GM12874 (cell line): ENCODE data around the gene UPK2.

ENCODE experiments used
- TF ChIP-seq, protein P1 (sequence below): IDR thresholded peaks from 2 replicates; pipeline ENCODE4 v1.5.1; 2011; ENCODE audit warnings: low read depth, mild to moderate bottlenecking, control low read depth, low read length, moderate library complexity; ENCODE audit not compliant: insufficient read depth

The UPK2 gene

DNA sequence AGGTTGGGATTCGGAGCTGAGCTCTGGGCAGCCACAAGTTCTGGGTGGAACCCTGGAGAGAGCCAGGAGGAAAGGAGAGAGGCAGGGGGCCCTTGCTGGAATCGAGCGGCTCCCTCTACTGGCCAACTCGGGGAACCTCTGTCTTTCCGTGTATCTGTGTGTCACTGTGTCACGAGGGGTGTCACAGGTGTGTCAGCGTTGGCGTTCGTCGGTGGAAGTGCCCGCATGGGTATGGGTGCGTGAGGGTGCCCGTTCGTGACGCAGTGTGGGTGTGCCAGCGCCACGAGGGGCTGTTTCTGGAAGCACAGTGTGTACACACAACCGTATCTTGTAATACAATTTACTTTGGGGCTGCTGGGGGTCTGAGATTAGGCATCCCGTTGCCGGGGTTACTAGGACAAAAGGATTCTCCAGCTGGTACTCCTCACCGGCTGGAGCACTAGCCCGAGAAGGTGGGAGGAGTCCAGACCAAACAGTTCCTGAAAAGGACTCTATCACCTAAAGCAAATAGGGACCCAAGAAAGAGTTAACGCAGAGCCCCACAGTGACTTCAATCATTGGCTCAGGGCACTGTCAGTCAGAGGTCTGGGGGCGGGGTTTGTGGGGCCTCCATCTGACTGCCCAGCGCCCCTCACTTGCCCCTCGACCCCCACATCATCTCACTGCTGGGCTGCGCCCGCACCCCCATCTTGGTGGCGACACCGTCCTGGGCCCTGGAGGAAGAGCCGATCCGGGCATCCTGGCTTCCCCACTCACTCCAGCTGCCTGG lies 27.8 kb upstream of the UPK2 start:
- TF ChIP-seq, protein P1, sequence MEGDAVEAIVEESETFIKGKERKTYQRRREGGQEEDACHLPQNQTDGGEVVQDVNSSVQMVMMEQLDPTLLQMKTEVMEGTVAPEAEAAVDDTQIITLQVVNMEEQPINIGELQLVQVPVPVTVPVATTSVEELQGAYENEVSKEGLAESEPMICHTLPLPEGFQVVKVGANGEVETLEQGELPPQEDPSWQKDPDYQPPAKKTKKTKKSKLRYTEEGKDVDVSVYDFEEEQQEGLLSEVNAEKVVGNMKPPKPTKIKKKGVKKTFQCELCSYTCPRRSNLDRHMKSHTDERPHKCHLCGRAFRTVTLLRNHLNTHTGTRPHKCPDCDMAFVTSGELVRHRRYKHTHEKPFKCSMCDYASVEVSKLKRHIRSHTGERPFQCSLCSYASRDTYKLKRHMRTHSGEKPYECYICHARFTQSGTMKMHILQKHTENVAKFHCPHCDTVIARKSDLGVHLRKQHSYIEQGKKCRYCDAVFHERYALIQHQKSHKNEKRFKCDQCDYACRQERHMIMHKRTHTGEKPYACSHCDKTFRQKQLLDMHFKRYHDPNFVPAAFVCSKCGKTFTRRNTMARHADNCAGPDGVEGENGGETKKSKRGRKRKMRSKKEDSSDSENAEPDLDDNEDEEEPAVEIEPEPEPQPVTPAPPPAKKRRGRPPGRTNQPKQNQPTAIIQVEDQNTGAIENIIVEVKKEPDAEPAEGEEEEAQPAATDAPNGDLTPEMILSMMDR, result peak; percentile 98

DNA sequence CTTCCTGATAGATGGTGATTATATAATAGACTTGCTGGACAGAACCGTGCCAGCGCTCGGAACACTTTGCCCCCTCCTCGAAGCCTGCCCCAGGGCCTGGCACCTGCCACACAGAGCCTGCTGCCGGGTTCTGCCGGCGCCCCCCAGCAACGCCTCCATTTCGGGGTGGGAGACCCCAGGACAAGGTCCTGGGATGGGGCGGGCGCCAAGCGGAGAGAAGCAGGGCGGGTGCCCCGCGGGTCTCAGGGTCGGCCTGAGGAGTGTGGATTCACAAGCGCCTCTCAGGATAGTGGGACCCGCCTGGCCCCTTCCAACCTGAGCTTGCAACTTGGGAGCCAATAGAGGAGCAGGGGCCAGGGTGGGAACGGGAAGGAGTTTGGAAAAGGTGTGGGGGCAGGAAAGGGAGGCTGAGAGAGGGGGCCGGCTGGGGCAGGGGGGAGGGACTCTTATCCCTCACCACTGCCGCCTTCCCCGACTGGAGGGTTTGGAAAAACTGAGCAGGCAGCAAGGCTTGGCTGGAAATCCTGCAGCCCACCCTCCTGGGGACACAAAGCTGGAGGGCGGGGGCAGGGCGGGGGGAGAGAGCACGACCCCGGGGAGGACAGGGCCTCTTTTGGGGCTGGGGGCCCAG lies 27.1 kb upstream of the UPK2 start:
- TF ChIP-seq, protein P1, result no peak

DNA sequence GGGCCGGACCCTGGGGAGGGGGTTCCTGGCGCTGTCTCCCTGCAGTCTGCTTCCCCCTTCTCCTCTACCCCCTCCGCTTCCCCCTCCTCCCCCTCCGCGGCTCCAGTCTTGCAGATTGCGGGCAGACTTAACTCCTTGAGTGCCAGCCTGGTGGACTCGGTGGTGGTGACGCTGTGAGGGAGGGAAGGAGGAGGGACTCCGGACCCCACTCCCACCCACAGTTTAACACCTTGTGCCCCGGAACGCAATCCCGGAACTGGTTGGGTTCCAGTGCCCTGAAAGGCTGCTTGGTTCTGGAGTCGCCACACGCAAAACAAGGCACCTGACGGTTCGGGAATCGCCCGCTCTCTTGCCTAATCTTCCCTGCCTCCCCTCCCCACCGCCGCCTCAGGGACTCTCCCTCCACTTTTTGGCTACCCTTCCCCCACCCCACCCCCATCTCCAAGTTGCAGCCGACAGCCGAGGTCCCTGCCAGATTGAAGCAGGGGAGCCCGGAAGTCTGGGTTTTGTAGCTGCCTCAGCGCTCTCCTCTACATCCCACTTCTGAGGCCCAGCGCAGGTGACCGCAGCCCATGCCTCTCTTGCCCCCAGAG lies 26.5 kb upstream of the UPK2 start:
- TF ChIP-seq, protein P1, result no peak

DNA sequence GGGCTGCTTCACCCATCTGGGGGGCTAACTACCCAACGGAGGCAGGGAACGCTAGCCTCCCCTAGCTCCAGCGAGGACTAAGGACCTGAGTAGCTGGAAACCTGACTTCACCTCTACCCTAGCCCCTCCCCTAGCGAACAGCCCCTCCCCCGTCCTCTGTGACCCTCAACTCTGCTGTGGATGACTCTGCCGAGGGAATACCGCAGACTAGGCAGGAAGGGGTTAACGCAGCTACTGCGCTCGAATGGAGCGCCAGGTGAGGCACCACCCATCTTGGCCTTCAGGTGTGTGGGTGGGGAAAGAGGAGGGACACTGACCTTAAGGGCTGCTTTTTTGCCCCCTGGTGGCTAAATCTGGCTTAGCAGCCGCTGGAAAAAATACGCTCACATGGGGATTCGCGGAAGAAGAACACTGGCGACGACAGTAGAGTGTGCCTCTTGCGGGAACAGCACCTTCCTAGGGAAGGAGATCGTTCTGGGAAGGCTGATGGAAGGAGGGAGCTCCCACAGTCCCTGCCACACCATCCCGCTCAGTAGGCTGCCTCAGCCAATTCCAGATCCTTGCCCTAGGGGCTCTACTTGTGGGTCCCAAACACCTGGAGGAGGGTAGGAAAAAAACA lies 25.9 kb upstream of the UPK2 start:
- TF ChIP-seq, protein P1, result peak; percentile 93

DNA sequence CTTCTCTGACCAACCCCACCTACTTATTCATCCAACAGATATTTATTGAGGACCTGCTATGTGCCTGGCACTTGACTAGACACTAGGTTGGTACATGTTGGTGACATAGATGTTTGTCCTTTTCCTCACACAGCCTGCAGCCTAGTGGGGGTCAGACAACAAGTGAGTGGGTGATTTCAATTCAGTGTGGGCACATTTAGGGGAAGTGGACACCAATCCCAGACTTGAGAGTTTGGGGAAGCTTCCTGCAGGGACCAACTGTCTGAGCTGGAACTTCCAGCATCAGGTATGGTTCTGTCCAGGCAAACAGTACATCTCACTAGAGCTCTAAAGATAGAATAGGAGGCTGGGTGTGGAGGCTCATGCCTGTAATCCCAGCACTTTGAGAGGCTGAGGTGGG lies 24.5 kb upstream of the UPK2 start:
- TF ChIP-seq, protein P1, result no peak

DNA sequence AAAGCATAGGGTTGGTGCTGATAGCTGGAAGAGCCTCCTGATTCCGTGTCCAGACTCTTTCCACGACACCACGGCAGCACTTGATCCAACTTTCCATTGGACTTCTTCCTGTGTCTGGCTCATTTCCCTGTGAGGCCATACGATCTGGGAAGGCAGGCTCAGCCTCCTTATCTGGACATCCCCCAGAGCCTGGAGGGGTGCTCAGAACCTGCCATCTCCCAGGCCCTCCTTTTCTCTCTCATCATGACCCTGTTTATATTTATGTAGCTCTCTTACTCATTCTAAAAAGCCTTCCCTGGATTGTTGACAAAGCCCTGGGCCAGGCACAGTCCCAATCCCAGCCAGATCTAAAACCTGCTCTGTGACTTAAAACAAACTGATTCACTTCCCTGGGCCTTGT lies 22.6 kb upstream of the UPK2 start:
- TF ChIP-seq, protein P1, result no peak

DNA sequence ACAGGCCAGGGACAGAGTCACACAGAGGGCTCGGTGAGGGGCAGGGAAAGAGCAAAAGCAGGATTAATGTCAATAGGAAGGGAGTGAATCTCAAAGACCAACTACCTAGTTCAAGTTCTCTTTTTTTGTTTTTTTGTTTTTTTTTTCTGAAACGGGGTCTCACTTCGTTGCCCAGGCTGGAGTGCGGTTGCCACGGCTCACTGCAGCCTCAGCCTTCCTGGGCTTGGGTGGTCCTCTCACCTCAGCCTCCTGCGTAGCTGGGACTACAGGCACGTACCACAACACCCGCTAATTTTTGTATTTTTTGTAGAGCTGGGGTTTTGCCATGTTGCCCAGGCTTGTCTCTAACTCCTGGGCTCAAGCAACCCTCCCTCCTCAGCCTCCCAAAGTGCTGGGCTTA lies 20.7 kb upstream of the UPK2 start:
- TF ChIP-seq, protein P1, result no peak
